HCT116 (cell line): Measurements from ENCODE around the gene MAPK1. TPM values are rescaled to one million over a fixed set of nuclear protein-coding genes. Genes with fewer than 3 reads are reported as not detected.

Source experiments
- ATAC-seq: fragments of 200-7000 bp; cut with Tn5 transposase; 2 replicates; pipeline ENCODE4 v1.9.1; 2020; ENCODE audit warnings: mild to moderate bottlenecking, moderate library complexity
- BruUV-seq: library from RNA; stranded (reverse); fragments of 400-500 nt; replicated peaks from 2 replicates; lab custom pipeline; 2021; lab: Mats Ljungman, UMichigan
- CTCF ChIA-PET: fragments of 300-600 bp; sonication (Branson Sonifier 250); formaldehyde crosslinking; loops from one replicate; lab custom pipeline; 2021; ENCODE audit warnings: antibody characterized with exemption; lab: Charles Lee
- POLR2A ChIA-PET: fragments of 300-600, 350-600 bp; sonication (Branson Sonifier 250); formaldehyde crosslinking; loops from one replicate; lab custom pipeline; 2021; ENCODE audit warnings: antibody characterized with exemption; lab: Charles Lee
- RAD21 ChIA-PET, 2 experiments: fragments of 300-600 bp; sonication (Branson Sonifier 250); formaldehyde crosslinking; loops; one replicate each; lab custom pipeline; 2023; ENCODE audit warnings: low total read pairs in 2 of 2; ENCODE audit not compliant: uncharacterized antibody in 2 of 2, unreplicated experiment in 2 of 2, low non-redundant PET in 1 of 2; lab: Charles Lee
- DNase-seq: peaks from one replicate; pipeline ENCODE4 v3.0.0-alpha.2; 2010; ENCODE audit warnings: low read depth, low spot score
- H2AFZ ChIP-seq: fragments of 200-600 bp; shearing (Covaris generic), sonication (generic); 2 replicates; pipeline ENCODE4 v1.6.1; 2017; ENCODE audit warnings: low read depth, mixed run types, mixed read lengths, antibody characterized with exemption, low read length; ENCODE audit not compliant: poor library complexity, severe bottlenecking
- H3K27ac ChIP-seq: 2 replicates; pipeline ENCODE4 v1.5.1; 2012; ENCODE audit warnings: low read depth, low read length
- H3K27me3 ChIP-seq: fragments of 200-600 bp; sonication (generic); 2 replicates; pipeline ENCODE4 v1.6.1; 2016; ENCODE audit warnings: mixed run types, low read length, mixed read lengths; ENCODE audit not compliant: insufficient read depth
- H3K36me3 ChIP-seq, 2 experiments: fragments of 200-500 bp in 1 of 2; fragments of 200-600 bp in 1 of 2; sonication (Bioruptor generic) in 1 of 2; sonication (generic) in 1 of 2; 2 replicates each; pipeline versions ENCODE4 v1.5.1 to v1.6.1; 2014 to 2016; ENCODE audit warnings: low read length in 2 of 2, inconsistent platforms in 1 of 2, mixed read lengths in 1 of 2, mixed run types in 1 of 2; ENCODE audit not compliant: insufficient read depth in 2 of 2, control insufficient read depth in 1 of 2
- H3K4me1 ChIP-seq, 2 experiments: fragments of 200-600 bp in 1 of 2; sonication (generic) in 1 of 2; 2 replicates each; pipeline versions ENCODE4 v1.5.1 to v1.6.1; 2012 to 2017; ENCODE audit warnings: low read length in 2 of 2, inconsistent platforms in 1 of 2, mild to moderate bottlenecking in 1 of 2, mixed read lengths in 1 of 2, mixed run types in 1 of 2, moderate library complexity in 1 of 2; ENCODE audit not compliant: insufficient read depth in 2 of 2, control insufficient read depth in 1 of 2
- H3K4me2 ChIP-seq: fragments of 200-600 bp; sonication (generic); 2 replicates; pipeline ENCODE4 v1.6.1; 2017; ENCODE audit warnings: mixed run types, low read length, mixed read lengths
- H3K4me3 ChIP-seq, 2 experiments: fragments of 200-600 bp in 1 of 2; sonication (generic) in 1 of 2; replicated peaks in 1 of 2; 2 replicates each; pipeline ENCODE4 v1.5.1; 2011 to 2016; ENCODE audit warnings: low read length in 2 of 2, control low read depth in 1 of 2, low read depth in 1 of 2, mild to moderate bottlenecking in 1 of 2, mixed read lengths in 1 of 2, mixed run types in 1 of 2
- H3K79me2 ChIP-seq: fragments of 200-600 bp; sonication (generic); 2 replicates; pipeline ENCODE4 v1.6.1; 2017; ENCODE audit warnings: mild to moderate bottlenecking, mixed run types, low read length, moderate library complexity, mixed read lengths; ENCODE audit not compliant: insufficient read depth
- H3K9ac ChIP-seq: fragments of 200-600 bp; sonication (generic); 2 replicates; pipeline ENCODE4 v1.6.1; 2016; ENCODE audit warnings: low read length, mixed read lengths
- H3K9me2 ChIP-seq: fragments of 200-600 bp; sonication (generic), shearing (Covaris generic); 2 replicates; pipeline ENCODE4 v1.6.1; 2017; ENCODE audit warnings: mixed run types, mild to moderate bottlenecking, moderate library complexity; ENCODE audit not compliant: insufficient read depth
- H3K9me3 ChIP-seq, 2 experiments: fragments of 200-500 bp in 1 of 2; fragments of 200-600 bp in 1 of 2; sonication (Bioruptor generic) in 1 of 2; sonication (generic) in 1 of 2; 2 replicates each; pipeline ENCODE4 v1.6.1; 2014 to 2017; ENCODE audit warnings: low read length in 2 of 2, mixed read lengths in 2 of 2, inconsistent platforms in 1 of 2, low read depth in 1 of 2, mild to moderate bottlenecking in 1 of 2, mixed run types in 1 of 2, moderate library complexity in 1 of 2; ENCODE audit not compliant: control insufficient read depth in 1 of 2, insufficient read depth in 1 of 2
- H4K20me1 ChIP-seq: fragments of 200-600 bp; sonication (generic), shearing (Covaris generic); 2 replicates; pipeline ENCODE4 v1.6.1; 2017; ENCODE audit warnings: mixed run types, mild to moderate bottlenecking, moderate library complexity; ENCODE audit not compliant: insufficient read depth
- CEBPB ChIP-seq: IDR thresholded peaks from 2 replicates; pipeline ENCODE4 v1.6.1; 2012; ENCODE audit warnings: low read depth
- EGR1 ChIP-seq: IDR thresholded peaks from 2 replicates; pipeline ENCODE4 v1.6.1; 2012; ENCODE audit warnings: low read depth
- EZH2 ChIP-seq: fragments of 200-600 bp; sonication (generic); IDR thresholded peaks from 2 replicates; pipeline ENCODE4 v1.6.1; 2017; ENCODE audit warnings: antibody characterized with exemption, mixed run types
- FOSL1 ChIP-seq: IDR thresholded peaks from 2 replicates; pipeline ENCODE4 v1.6.1; 2012; ENCODE audit warnings: low read depth
- JUND ChIP-seq: IDR thresholded peaks from 2 replicates; pipeline ENCODE4 v1.6.1; 2012
- POLR2A ChIP-seq: IDR thresholded peaks from 2 replicates; pipeline ENCODE4 v1.7.0; 2011; ENCODE audit warnings: borderline replicate concordance; ENCODE audit not compliant: insufficient read depth, insufficient read length; ENCODE audit errors: extremely low read depth
- SIN3A ChIP-seq: IDR thresholded peaks from 2 replicates; pipeline ENCODE4 v1.6.1; 2012; ENCODE audit warnings: low read depth
- SRF ChIP-seq: IDR thresholded peaks from 2 replicates; pipeline ENCODE4 v1.6.1; 2012; ENCODE audit warnings: low read depth
- TCF7L2 ChIP-seq: IDR thresholded peaks from 2 replicates; pipeline ENCODE4 v1.7.0; 2011; ENCODE audit warnings: borderline replicate concordance, inconsistent platforms; ENCODE audit not compliant: insufficient read depth, insufficient read length; ENCODE audit errors: extremely low read depth
- YY1 ChIP-seq: IDR thresholded peaks from 2 replicates; pipeline ENCODE4 v1.6.1; 2011; ENCODE audit warnings: low read length, low read depth, moderate library complexity, mild to moderate bottlenecking; ENCODE audit not compliant: insufficient replicate concordance; ENCODE audit errors: extremely low read depth
- ZFX ChIP-seq: fragments of 450-650 bp; IDR thresholded peaks from 2 replicates; pipeline ENCODE4 v1.6.1; 2017
- ZNF274 ChIP-seq: fragments of 200-500 bp; sonication (Bioruptor generic); IDR thresholded peaks from 2 replicates; pipeline ENCODE4 v1.6.1; 2014; ENCODE audit warnings: mild to moderate bottlenecking, low read depth, low read length, inconsistent platforms
- intact Hi-C: fragments of 100-400 bp; cut with micrococcal nuclease; formaldehyde crosslinking; loops from 2 replicates; pipeline ENCODE4 v1.10.0; 2022
- total RNA-seq: library from RNA; stranded (reverse); gene quantifications from one replicate; pipeline ENCODE4 v1.2.1, GENCODE V29; 2021; ENCODE audit not compliant: unreplicated experiment
- TF ChIP-seq, protein P1 (sequence below): IDR thresholded peaks from 2 replicates; pipeline ENCODE4 v1.6.1; 2012
- TF ChIP-seq, protein P2 (sequence below): IDR thresholded peaks from 2 replicates; pipeline ENCODE4 v1.6.1; 2012
- TF ChIP-seq, protein P3 (sequence below): IDR thresholded peaks from 2 replicates; pipeline ENCODE4 v1.6.1; 2011; ENCODE audit warnings: mild to moderate bottlenecking, low read length, moderate library complexity; ENCODE audit not compliant: insufficient replicate concordance; ENCODE audit errors: extremely low read depth
- TF ChIP-seq, protein P4 (sequence below): IDR thresholded peaks from 2 replicates; pipeline ENCODE4 v1.6.1; 2012; ENCODE audit warnings: low read depth
- TF ChIP-seq, protein P5 (sequence below), 3 experiments: fragments of 200-600 bp in 1 of 3; sonication (generic) in 1 of 3; IDR thresholded peaks in 2 of 3; conservative IDR thresholded peaks in 1 of 3; 2 replicates each; pipeline ENCODE4 v1.5.1; 2012 to 2017; ENCODE audit warnings: low read depth in 2 of 3, low read length in 2 of 3, antibody characterized with exemption in 1 of 3, borderline replicate concordance in 1 of 3, control low read depth in 1 of 3, mild to moderate bottlenecking in 1 of 3, mixed read lengths in 1 of 3, mixed run types in 1 of 3, moderate library complexity in 1 of 3; ENCODE audit not compliant: insufficient read depth in 1 of 3

MAPK1 gene
- total RNA-seq, 1 experiment from 2014 or later: 137 TPM

DNA sequence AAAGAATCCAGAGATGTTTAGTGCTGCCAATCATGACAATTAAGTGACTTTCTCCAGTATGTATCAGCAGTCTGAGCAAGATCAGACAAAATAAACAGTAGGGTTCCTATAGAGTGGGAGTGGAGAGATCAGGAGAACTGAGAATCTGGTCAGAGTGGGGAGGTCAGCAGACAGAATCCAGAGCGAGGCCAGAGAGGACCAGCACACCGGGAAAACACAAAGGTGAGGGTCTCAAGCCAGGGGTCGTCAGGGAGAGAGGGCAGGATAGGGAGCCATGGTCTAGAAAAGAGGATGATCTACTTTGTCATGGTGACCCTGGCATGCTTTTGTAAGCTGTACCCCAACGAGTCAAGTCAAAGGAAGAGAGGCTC lies 39.2 kb downstream of the MAPK1 start (continued):
- TF ChIP-seq SIN3A: no peak
- TF ChIP-seq, protein P1, sequence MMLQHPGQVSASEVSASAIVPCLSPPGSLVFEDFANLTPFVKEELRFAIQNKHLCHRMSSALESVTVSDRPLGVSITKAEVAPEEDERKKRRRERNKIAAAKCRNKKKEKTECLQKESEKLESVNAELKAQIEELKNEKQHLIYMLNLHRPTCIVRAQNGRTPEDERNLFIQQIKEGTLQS: no peak
- TF ChIP-seq, all 23 proteins: peak for 0

DNA sequence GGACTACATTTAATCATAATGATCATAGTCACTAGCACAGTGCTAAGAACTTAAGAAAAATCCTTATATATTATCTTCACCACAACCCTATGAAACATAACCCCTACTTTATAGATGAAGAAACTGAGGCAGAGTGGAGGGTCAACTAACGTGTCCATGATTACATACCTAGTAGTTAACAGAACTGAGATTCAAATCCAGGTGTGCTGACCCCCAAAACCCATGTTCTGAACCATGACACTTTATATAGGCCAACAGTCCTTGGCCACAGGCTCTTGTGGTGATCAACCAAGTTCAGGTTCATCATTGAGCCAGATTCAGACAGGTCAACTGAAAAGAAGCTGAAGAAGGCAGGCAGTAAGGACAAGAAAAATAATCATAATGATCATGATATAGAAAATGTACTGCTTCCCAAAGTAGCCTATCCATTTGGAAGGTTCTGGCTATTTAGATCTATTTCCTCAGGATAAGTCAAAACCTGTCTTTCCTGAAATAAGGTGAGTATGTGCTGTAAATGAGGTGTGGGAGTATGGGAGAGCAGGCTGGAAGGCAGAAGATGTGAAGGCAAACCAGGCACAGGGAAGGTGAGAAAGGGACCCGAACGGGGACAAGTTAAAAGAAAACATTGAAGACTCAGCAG lies 39.7 kb downstream of the MAPK1 start:
- H3K4me2 ChIP-seq: no peak overlapping the region
- no peaks in the 10 kb centered on the region for H3K9me3 ChIP-seq
- no peak overlapping the region for H2AFZ ChIP-seq
- ATAC-seq (no peak), DNase-seq (no peak)
- peaks cover 98% of the 10 kb centered on the region for H3K79me2 ChIP-seq
- CTCF ChIA-PET: no interaction called here
- H3K27me3 ChIP-seq: no peaks in the 10 kb centered on the region
- no peaks in the 10 kb centered on the region for H3K4me1 ChIP-seq
- H3K27ac ChIP-seq: no peak overlapping the region
- H3K9me2 ChIP-seq: no peaks in the 10 kb centered on the region
- POLR2A ChIA-PET: no interaction called here
- H4K20me1 ChIP-seq: peaks cover 6% of the 10 kb centered on the region; the same call in 1 of the 2 replicates
- BruUV-seq: no TSS peak
- no peak overlapping the region for H3K4me3 ChIP-seq
- H3K9ac ChIP-seq: no peak overlapping the region
- H3K36me3 ChIP-seq: peaks cover 0 to 3% of the 10 kb centered on the region in 2 experiments; a peak in 1 of 4 replicates
- intact Hi-C loops: no loop called here
- RAD21 ChIA-PET: no interaction called here
- TF ChIP-seq JUND: no peak
- no peak for TF ChIP-seq ZFX
- no peak for TF ChIP-seq TCF7L2
- no peak for TF ChIP-seq CEBPB
- TF ChIP-seq, protein P2, sequence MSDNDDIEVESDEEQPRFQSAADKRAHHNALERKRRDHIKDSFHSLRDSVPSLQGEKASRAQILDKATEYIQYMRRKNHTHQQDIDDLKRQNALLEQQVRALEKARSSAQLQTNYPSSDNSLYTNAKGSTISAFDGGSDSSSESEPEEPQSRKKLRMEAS: no peak
- no peak for TF ChIP-seq SRF
- TF ChIP-seq YY1: no peak
- TF ChIP-seq POLR2A: no peak
- TF ChIP-seq ZNF274: no peak
- no peak for TF ChIP-seq SIN3A
- no peak for TF ChIP-seq EGR1
- TF ChIP-seq, protein P3, sequence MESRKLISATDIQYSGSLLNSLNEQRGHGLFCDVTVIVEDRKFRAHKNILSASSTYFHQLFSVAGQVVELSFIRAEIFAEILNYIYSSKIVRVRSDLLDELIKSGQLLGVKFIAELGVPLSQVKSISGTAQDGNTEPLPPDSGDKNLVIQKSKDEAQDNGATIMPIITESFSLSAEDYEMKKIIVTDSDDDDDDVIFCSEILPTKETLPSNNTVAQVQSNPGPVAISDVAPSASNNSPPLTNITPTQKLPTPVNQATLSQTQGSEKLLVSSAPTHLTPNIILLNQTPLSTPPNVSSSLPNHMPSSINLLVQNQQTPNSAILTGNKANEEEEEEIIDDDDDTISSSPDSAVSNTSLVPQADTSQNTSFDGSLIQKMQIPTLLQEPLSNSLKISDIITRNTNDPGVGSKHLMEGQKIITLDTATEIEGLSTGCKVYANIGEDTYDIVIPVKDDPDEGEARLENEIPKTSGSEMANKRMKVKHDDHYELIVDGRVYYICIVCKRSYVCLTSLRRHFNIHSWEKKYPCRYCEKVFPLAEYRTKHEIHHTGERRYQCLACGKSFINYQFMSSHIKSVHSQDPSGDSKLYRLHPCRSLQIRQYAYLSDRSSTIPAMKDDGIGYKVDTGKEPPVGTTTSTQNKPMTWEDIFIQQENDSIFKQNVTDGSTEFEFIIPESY: no peak
- no peak for TF ChIP-seq EZH2
- TF ChIP-seq, protein P4, sequence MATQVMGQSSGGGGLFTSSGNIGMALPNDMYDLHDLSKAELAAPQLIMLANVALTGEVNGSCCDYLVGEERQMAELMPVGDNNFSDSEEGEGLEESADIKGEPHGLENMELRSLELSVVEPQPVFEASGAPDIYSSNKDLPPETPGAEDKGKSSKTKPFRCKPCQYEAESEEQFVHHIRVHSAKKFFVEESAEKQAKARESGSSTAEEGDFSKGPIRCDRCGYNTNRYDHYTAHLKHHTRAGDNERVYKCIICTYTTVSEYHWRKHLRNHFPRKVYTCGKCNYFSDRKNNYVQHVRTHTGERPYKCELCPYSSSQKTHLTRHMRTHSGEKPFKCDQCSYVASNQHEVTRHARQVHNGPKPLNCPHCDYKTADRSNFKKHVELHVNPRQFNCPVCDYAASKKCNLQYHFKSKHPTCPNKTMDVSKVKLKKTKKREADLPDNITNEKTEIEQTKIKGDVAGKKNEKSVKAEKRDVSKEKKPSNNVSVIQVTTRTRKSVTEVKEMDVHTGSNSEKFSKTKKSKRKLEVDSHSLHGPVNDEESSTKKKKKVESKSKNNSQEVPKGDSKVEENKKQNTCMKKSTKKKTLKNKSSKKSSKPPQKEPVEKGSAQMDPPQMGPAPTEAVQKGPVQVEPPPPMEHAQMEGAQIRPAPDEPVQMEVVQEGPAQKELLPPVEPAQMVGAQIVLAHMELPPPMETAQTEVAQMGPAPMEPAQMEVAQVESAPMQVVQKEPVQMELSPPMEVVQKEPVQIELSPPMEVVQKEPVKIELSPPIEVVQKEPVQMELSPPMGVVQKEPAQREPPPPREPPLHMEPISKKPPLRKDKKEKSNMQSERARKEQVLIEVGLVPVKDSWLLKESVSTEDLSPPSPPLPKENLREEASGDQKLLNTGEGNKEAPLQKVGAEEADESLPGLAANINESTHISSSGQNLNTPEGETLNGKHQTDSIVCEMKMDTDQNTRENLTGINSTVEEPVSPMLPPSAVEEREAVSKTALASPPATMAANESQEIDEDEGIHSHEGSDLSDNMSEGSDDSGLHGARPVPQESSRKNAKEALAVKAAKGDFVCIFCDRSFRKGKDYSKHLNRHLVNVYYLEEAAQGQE: no peak
- TF ChIP-seq FOSL1: no peak
- TF ChIP-seq, protein P5, sequence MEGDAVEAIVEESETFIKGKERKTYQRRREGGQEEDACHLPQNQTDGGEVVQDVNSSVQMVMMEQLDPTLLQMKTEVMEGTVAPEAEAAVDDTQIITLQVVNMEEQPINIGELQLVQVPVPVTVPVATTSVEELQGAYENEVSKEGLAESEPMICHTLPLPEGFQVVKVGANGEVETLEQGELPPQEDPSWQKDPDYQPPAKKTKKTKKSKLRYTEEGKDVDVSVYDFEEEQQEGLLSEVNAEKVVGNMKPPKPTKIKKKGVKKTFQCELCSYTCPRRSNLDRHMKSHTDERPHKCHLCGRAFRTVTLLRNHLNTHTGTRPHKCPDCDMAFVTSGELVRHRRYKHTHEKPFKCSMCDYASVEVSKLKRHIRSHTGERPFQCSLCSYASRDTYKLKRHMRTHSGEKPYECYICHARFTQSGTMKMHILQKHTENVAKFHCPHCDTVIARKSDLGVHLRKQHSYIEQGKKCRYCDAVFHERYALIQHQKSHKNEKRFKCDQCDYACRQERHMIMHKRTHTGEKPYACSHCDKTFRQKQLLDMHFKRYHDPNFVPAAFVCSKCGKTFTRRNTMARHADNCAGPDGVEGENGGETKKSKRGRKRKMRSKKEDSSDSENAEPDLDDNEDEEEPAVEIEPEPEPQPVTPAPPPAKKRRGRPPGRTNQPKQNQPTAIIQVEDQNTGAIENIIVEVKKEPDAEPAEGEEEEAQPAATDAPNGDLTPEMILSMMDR (IDR thresholded peaks at IDR 0.05 in 2 of 3, conservative IDR thresholded peaks at IDR 0.05 in 1 of 3; ENCODE audit: borderline replicate concordance in 1 of 3, insufficient read depth in 1 of 3, low read depth in 2 of 3, low read length in 2 of 3): no peak
- TF ChIP-seq, protein P1: no peak
